HG03354 (cell line): ENCODE results near the gene JHY.

Experiments used
- ATAC-seq: cut with Tn5 transposase; IDR thresholded peaks from one replicate; pipeline ENCODE4 v1.9.1; 2021; ENCODE audit warnings: mild to moderate bottlenecking; ENCODE audit not compliant: unreplicated experiment, poor library complexity, severe bottlenecking

The JHY gene

GRCh38 chr11:122923302-122923701 is 40.7 kb downstream of the JHY start:
- no peak for ATAC-seq

GRCh38 chr11:122931510-122931909 is 49.0 kb downstream of the JHY start:
- ATAC-seq = no peak

- ATAC-seq = no peak
These were observed 50.9 kb downstream of the JHY start for GRCh38 chr11:122933416-122933815.

DNA sequence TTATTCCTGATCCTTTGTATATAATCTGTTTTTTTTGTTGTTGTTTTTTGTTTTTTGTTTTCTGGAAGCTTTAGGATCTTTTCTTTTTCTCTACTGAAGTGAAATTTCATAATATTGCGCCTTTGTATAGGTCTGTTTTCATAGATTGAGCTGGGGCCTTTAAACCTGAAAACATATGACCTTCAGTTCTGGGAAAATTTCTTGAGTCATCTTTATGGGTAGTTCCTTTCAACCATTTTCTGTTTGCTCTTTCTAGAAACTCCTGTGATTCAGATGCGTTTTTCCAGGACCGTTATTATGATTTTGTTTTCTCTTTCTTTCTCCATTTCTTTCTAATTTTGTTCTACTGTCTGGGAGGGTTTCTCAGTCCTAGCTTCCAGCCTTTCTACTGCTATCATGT is 55.4 kb downstream of the JHY start:
- ATAC-seq = no peak

GRCh38 chr11:122938557-122938956 is 56.0 kb downstream of the JHY start:
- ATAC-seq = no peak

DNA sequence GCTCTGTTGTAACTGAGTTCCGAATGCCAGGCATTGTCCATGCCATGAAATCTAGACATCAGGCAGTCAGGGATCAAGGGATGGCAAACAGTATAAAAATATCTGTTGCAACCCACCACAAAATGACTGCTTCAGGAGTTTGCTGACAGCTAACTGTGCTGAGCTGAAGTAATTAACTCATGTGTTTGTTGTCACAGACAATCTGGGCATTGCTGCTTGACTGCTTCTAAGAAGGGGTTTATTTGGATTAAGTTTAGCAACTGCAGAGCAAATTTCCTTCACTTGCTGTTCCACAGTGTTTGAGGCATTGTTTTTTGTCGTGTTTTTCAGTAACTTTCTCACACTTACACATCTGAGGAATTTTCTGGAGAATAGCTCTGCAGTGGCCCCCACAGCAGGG is 68.7 kb downstream of the JHY start:
- no peak for ATAC-seq

DNA sequence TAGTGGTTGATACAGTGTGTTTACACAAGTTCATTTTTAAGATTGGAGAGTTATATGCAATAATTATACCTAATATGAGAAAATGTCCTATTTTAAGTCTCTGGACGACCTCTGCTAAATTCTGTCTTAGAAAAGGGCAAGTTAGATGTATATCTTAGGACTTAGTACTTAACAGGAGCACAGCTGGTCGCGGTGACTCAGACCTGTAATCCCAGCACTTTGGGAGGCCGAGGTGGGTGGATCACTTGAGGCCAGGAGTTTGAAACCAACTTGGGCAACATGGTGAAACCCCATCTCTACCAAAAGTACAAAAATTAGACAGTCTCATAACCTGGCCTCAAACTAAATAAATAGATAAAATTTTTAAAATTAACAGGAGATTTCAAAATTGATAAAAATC is 71.9 kb downstream of the JHY start:
- ATAC-seq = no peak

GRCh38 chr11:122963961-122964360 is 81.4 kb downstream of the JHY start:
- no peak for ATAC-seq

DNA sequence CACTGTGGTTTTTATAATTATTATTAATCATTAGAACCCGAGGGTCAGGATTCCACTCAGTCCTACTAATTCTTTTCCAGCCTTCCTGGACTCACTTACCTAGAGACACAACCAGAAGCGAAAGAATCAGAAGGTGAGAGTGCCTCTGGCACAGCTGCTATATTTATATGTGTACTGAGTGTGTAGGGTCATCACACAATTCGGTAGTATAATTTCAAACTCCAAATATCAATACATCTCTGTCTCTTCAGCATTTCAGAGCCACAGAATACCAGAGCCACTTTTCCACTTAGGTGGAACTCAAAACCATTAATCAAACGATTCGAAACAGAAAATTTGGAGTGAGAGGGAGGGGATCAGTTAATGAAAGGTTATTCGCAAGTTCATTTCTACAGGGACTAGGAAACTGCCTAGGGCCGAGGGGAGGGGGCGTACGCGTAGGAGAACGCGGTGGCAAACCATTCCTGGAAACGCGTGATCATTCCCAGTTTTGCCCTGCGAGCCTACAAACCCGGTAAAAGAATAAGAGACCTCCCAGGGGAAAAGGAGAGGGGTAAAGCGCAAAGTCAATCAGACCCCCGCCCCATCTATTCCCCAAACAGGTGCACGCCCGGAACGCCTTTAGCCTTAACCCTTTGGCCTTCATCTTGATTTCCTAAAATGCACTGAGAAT is 93.6 kb downstream of the JHY start:
- no peak for ATAC-seq

GRCh38 chr11:122976734-122977469 is 94.3 kb downstream of the JHY start:
- no peak for ATAC-seq

DNA sequence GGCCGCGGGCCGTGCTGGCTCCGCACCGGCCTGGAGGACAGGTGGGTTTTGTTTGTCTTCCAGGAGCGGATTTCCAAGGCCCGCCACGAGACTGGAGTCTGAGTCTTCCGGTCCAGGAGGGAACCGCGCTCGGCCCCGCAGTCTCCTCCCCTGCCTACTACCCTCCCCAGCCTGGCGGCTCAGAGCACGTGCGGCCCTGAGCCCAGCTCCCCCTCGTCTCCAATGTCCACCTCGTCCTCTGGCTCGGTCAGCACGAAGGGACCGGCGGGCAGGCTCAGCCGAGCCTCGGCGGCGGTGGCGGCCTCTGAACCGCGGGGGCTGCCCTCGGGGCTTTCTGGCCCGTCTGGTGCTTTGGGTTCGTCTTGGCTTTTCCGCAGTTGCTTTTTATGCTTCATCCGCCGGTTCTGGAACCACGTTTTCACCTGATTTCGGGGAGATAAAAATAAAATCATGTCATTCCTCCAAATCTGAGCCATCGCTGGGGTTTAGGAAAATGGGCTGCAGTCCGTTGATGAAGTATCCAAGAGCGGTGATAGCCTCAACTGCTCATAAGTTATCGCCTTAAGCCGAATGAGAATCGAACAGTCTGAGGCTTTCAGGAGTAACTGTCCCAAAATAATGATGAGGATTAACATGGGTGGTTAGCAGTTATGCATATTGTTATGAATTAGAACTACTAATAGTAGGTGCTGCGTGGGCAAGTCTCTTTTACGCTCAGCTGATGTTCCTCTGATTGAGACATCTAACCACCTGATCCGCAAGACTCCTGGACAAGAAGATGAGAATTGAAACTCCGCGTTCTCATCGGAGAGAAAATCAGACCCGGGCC is 95.1 kb downstream of the JHY start:
- ATAC-seq = no peak

GRCh38 chr11:122978299-122978620 is 95.7 kb downstream of the JHY start:
- no peak for ATAC-seq

DNA sequence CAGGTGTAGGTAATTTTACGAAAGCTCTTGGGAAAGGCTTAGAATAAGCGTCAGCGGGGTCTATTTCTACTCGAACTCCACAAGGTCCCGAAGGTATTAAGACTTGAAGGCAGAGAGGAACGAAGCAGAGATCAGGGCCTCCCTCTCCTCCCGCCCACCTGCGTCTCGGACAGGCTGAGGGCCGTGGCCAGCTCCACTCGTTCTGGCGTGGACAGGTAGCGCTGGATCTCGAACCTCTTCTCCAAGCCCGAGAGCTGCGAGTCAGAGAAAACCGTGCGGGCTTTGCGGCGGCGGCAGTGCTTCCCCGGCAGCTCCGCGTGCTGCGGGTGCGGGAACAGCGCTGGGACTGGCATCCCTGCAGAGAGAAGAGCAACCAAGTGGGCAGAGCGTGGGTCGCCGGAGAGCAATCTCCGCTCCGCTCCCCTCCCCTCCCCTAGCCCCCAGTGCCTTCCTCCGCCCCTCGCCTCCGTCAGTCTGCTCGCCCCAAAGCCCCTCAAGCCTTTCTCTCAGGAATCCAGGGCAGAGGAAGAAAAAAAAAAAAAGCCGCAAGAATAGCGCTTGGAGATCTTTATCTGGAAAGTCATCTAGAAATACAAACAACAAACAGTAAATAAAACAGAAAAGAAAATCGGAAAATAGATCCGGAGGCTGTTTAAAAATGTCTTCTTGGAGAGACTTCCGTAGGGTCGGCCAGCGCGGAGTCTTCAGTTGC is 96.7 kb downstream of the JHY start:
- ATAC-seq = no peak

- no peak for ATAC-seq
These were observed 97.4 kb downstream of the JHY start for GRCh38 chr11:122979815-122980595.

- no peak for ATAC-seq
These were observed 99.1 kb downstream of the JHY start, which contains the start of gene BSX for GRCh38 chr11:122981388-122982264. TSS of gene BSX (minus strand) at chr11:122981834. CDS start at chr11:122981671, 163 bp downstream.

- no peak for ATAC-seq
These were observed 101.1 kb downstream of the JHY start for GRCh38 chr11:122983438-122984185.

- ATAC-seq = no peak
These were observed 101.8 kb downstream of the JHY start for GRCh38 chr11:122984186-122985011.
